SIG-M5 treated with dmso at 0.1 percent for 504 hours (cell line): ENCODE results near the gene RAB18.
"Not testable (repeated sequence)": the region's sequence is repeated elsewhere in the genome, so short reads cannot be mapped to it uniquely, and the experiment has no call there.

Experiments used
- DNase-seq: peaks from one replicate; lab custom pipeline; 2025; ENCODE audit not compliant: unreplicated experiment; lab: John Stamatoyannopoulos, UW

RAB18 gene

DNA sequence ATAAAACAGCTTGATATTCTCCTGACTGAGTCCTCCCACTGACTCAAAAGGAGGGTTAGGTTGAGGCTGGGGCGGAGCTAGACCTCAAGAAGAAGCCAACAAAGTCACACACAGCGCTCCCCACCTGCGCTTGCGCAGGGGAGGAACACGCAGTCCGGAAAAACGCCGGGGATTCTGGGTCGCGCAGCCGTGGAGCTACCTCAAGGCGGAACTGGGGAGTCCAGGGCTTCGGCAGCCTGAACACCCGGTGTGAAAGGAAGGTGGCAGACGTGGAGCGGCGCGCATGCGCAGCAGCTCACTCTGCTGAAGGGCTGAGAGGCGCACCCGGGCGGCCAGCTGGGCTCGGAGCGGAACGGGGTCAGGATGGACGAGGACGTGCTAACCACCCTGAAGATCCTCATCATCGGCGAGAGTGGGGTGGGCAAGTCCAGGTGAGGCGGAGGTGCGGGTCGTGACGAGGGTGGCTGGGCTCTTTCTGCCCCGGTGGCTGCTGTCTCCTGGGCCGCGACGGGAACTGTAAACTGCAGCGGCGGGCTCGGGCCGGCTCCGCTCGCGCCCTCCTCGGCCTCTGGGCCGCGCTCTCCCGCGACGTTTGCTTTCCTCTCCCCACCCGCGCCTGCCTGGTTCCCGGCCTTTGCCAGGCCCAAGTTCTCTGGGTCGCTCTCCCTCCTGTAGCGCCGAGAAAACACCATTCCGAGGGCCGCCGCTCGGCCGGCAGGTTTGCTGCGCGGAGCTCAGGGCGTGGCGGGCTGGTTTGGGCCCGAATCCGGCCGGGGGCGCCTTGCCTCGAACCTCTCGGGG is at the start of gene RAB18:
Gene RAB18, plus strand, starts transcription at position 298 of the 801 bp plus-strand sequence. Its CDS starts 66 bp downstream, at position 364.
- DNase-seq, result peak; percentile 96

DNA sequence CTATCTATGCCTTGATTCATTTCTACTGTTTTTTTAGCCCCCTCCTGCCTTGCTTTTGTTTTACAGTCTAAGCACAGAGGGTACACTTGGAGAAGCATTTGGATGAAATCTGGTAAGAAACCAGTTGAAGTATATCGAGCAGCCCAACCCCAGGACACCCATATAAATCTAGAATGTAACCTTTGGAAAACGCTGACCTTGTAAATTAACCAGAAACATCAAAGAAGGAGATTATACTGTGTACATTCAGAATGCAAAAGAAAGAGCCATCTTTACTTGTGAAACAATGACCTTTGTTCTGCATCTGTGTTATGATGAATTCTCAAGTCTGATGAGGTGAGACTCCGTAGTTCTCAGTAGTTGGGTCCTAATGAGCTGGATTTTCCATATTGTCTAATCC is 49.3 kb upstream of the RAB18 start:
- no peak for DNase-seq

DNA sequence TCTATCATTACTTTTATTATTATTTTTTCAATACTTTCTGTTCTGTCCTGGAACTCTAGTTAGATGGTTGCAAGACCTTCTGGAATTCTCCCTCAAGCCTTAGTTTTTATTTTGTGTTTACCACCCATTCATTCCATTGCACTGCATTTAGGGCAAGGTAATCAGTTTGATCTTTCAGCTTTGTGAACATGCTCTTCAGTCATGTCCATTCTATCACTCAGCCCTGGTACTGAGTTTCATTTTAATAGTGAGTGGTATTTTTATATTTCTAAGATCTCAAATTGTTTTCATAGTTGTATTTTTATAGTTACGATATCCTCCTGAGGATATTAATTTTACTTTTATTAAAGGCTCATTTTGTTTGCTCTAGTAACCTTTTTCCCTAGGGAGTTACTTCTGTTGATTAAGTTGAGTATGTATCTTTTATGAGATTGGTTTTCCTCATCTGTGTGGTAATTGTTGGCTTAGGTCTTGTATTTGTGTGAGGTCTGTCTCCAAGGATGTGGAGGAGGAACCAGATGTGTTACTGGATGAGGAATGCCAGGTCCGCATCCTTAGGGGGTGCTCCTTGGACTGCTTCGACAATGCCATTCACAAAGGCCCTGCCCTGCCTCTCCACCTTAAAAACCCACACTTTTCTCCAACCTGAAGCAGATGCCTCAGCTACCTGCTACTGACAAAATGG is 46.7 kb upstream of the RAB18 start:
- DNase-seq, result no peak

DNA sequence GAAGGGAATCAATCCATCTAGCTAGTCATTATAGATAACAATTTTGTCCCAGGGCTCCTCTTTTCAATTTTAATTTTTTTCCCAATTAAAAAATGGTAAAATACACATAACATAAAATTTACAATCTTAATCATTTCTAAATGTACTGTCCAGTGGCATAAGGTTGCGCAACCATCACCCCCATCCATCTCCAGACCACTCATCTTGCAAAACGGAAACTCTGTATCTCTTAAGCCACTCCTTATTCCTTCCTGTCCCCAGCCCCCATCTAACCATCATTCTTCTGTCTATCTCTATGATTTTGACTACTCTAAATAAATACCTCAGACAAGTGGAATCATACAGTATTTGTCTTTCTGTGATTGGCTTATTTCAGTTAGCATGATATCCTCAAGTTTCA is 46.1 kb upstream of the RAB18 start:
- peak; percentile 20 for DNase-seq

DNA sequence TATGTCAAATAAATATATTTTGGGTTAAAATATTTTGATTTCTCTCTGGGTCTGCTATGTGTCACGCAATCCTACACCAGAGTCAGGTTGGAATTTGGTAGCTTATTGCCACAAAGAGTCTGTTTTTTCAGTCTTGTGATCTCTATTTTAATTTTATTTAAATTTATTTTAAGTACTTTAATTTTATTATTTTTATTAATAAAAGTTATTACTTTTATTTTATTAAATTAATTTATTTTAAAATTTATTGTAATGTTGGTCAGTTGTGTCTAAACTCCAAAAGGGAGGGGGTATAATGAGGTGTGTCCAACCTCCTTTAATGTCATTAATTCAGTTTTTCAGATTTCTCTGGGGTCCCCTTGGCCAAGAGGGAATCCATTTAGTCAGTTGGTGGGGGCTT is 42.8 kb upstream of the RAB18 start:
- DNase-seq, result no peak

DNA sequence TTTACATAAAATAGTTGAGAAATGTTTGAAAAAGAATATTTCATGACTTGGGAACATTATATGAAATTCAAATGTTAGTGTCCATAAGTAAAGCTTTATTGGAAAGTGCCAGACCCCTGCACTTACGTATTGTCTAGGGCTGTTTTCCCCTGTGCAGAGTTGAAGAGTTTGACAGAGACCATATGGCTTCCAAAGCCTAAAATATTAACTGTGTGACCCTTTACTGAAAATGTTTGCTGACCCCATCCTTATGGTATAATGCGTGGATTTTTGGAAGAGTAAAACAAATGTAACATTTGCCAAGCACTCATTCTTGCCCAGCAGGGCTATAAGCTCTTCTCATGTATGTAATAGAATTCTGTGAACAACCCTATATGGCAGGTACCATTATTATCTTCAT is 40.1 kb upstream of the RAB18 start:
- DNase-seq, result no peak

DNA sequence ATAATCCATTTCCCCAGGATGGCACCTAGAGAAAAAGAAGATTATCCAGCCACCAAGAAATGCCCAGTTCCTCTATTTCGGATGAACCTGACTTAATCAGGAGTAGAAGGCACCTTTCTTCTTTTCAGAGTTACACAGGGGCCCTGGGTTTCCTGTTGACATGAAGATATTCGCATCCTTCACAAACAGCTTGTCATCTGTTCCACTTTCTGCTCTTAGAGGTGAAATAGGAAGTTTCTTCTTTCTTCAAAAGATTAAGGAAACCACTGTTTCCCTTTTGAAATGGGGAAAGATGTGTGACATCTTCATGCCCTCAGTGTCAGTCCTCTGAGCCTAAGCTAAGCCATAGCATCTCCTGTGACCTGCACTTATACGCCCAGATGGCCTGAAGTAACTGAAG is 39.1 kb upstream of the RAB18 start:
- DNase-seq, result peak; percentile 42

DNA sequence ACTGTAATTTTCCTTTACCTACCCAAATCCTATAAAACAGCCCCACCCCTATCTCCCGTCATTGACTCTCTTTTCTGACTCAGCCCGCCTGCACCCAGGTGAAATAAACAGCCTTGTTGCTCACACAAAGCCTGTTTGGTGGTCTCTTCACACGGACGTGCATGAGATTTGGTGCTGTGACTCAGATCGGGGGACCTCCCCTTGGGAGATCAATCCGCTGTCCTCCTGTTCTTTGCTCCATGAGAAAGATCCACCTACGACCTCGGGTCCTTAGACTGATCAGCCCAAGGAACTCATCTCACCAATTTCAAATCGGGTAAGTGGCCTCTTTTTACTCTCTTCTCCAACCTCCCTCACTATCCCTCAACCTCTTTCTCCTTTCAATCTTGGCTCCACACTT is 38.5 kb upstream of the RAB18 start:
- DNase-seq, result not testable (repeated sequence)

DNA sequence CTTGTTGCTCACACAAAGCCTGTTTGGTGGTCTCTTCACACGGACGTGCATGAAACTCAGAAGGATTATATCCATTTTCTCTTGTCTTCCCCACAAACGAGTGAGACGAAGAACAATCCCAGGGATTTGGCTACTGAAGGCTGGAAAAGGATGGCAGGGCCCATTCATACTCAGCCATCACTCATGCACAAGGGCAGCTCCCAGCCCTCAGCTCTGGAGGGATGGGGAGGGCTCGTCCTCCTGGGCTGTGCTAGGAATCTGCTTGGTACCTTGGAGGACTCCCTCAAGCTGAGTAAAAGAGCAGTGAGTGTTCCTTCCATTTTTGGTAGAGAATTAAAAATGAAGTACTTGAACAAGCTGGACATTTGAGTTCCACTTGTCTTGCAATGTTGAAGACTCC is 33.2 kb upstream of the RAB18 start:
- DNase-seq, result no peak

DNA sequence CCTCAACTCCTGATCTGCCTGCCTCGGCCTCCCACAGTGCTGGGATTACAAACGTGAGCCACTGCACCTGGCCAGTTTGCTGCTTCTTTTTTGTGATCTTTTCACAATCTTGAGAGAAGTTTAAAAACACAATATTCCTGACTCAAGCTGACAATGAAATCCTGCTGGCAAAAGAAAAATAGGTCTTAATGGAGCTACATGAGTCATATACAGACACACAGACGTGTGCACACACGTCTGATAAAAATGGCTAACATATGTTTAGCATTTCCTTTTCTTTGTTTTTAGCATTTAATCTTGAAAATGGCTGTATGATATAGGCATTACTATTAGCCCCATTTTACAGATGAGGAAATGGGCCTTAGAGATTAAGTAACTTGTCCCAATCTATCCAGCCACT is 29.4 kb upstream of the RAB18 start:
- no peak for DNase-seq

DNA sequence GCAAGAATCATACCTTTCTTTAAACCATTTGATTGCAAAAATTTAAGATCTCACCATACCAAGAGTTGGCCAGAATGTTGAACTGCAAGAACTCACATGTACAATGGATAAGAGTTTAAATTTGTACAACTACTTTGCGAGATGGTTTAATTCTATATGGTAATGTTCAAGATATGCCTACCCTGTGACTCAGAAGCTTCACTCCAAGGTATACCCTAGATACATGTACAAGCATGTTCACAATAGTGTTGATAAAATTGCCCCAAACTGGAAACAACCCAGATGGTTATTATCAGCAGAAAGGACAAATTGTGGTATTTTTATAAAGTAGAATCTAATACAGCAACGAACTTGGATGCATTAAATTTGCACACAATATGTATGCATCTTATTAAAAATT is 25.1 kb upstream of the RAB18 start:
- no peak for DNase-seq

DNA sequence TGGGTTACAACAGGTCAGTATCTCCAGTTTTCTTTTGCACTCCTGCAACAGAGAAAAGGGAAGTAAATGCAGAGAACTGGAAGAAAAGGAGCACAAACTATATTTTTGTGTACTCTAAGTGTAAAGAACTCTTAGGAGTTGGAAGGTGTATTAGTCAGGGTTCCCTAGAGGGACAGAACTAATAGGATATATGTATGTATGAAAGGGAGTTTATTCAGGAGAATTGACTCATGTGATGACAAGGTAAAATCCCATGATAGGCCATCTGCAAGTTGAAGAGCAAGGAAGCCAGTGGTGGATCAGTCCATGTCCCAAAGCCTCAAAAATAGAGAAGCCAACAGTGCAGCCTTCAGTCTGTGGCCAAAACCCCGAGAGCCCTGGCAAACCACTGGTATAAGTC is 22.6 kb upstream of the RAB18 start:
- peak; percentile 10 for DNase-seq

DNA sequence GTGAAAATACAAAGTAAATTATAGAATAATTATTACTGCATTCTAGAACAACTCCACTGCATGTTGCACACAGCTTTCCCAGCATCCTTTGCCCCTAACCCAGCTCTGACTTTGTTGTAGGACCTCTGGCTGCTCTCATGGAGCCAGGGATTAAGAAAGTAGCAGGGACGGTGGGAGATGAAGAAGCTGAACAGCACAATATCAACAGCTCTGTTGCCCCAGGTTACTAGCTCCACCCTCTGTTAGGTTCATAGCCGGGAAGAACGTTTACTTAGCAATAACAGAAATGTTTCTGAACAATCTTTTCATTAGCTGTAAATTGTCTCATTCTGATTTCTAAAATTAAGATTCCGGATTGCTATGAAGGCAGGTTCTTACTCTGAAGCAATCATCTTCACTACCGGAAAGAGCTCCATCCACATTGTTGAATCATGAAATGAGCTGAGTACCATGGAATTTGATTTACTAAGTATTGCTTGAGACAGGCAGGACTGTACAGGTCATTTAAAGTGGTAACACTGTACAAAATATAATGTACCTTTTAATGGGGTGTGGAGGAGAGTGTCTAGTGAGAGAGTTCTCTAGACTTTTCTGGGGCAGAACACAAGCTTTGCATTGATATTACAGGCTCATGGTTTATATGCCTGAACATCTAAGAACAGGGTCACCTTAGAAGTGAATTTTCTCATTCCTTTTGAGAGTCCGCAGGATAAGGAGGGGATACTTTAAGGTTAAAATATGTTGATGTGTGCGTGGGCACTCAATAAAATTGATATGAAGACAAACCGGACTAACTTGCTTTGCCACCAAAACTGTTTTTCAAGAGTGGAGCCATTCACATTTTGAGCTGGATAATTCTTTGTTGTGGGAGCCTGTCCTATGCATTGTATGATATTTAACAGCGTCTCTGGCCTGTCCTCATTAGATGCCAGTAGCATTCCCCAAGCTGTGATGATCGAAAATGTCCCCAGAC is 20.8 kb upstream of the RAB18 start:
- DNase-seq, result no peak

DNA sequence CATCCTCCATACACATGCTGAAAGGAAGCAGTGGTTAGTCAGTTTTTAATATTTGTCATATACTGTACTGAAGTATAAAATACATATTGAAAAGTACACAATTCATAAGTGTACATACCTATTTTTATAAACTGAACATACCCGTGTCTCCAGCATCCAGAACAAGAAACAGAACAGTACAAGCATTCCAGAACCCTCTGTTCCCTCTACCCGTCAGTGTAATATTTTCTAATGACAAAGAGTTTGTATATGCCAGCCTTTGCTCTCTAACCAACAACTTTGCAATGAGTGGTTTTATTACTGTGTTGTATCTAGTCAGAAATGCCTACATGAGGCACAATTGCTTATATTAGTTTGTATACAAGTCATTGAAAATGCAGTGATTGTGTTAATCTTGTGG is 18.7 kb upstream of the RAB18 start:
- no peak for DNase-seq

DNA sequence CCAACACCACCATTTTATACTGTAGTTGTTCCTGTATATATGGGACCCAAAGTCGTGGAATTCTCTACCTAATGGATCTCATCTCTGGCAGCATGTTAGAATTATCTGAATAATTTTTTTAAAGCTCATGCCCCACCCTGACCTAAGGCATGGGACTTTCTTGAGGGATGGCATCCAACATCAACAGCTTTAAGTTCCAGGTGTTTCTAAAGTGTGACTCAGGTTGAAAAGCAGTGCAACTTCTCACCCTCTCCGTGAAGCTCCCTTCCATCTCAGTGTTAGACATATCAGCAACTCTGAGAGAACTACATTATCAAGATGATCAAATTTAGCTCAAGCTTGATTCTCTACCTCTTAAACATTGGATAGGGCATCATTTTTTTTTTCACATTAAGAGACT is 18.1 kb upstream of the RAB18 start:
- DNase-seq, result no peak

DNA sequence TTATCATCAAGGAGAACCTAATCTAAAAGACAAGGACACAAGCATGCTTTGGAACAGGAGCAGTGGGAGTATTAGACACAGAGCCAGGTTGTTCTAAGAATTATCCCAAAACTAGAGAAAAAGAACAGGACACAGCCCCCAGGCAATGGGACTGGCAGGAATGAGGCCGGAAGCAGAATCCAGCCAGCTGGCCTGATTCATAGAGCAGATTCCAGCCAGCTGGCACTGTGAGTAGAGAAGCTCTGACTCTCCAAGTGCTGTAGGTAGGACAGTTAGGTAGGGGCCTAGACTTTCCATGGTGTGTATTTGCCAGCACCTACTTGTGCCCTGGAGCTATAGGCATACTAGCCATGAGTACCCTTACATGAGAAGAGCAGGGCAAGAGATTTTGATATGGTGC is 13.3 kb upstream of the RAB18 start:
- no peak for DNase-seq

DNA sequence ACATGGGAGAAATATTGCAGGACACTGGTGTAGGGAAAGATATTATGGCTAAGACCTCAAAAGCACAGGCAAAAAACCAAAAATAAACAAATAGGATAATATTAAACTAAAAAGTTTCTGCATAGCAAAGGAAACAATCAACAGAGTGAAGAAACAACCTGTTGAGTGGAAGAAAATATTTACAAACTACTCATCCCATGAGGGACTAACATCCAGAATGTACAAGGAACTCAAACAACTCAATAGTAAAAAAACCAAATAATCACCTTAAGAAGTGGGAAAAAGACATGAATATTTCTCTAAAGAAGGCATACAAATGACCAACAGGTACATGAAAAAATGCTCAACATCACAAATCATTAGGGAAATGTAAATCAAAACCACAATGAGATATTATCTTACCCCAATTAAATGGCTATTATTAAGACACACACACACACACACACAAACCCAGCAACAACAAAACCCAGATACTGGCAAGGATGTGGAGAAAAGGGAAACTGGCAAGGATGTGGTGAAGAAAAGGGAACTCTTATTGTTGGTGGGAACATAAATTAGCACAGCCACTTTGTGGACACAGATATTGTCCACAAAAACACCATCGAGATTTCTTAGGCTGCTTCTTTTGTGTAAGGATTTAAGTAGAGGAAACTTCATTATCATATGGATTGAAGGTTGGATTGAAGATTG is 9.8 kb upstream of the RAB18 start:
- DNase-seq, result no peak

DNA sequence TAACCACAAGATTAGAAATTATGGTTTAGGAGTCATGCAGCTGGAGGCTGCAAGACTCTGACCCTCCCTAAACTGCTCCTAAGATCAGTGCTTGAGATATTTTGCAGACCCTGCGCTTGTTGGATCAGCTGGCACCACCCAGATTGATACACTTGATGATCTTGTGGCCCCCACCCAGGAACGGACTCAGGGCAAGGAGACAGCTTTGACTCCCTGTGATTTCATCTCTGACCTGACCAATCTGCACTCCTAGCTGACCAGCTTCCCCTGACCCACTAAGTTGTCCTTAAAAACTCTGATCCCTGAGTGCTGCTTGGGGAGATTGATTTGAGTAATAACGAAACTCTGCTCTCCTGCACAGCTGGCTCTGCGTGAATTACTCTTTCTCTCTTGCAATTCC is 8.0 kb upstream of the RAB18 start:
- no peak for DNase-seq

DNA sequence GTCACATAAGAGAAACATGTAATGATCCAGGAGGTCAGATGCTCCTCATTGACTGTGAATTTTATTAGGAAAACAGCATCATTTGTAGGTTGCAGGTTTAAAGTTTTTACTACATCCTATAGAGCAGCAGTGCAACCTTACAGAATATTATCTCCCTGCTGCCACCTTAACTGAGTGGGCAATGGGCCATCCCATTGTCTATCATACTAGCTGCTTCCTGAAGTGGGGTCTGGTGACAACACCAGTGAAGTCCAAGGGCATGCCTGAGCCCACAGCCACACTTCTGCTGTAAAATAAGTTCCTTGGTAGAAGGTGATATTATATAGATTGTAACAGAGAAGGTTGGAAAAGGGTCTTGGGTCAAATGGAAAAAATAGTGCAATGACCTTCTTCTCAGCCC is 4.0 kb upstream of the RAB18 start:
- DNase-seq, result no peak

DNA sequence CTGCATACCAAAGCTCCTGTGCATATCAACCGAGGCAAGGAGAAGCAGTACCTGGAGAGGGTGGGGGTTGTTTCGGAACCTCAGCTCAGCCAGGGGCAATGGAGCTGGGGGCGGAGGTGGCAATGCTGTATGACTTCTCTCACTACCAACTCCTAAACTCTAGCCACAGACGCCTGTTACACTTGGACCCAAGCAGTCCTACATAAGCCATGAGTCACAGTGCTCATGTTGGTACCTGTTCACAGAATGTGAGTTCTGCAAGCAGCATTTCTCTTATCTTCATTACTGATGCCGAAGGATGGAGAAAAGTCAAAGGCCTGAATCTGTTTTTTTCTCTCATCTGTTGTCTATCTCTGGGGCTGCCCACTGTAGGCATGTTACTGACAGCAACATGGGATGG is 3.2 kb upstream of the RAB18 start:
- DNase-seq, result no peak

DNA sequence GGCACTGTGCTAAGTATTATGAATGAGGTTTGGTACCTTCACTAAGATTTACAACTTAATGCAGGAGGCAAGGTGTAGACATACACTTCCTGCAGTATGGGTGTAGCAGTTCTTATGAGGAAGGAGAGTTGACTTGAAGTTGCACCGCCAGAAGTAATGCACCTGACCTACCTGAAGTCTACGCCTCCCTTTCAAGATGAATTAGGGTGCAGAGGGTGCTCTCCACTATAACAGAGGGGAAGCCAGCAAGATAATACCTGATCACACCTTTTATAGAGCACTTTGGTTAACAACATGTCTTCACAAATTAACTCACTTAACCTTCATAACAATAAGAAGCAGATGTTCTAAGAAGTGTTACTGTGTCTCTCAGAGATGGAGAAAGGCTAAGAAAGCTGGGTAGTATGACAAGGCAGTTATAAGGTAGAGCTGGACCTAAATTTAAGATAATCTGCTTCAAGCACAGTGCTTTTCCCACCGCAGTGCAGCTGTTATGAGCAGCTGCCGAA is 552 bp upstream of the RAB18 start:
- no peak for DNase-seq
